NB4 (cell line): ENCODE results near the gene HSCB.

Experiments used
- CTCF ChIP-seq: IDR thresholded peaks from one replicate; pipeline ENCODE4 v1.5.1; 2012; ENCODE audit warnings: low read depth, low read length
- MYC ChIP-seq: IDR thresholded peaks from 2 replicates; pipeline ENCODE4 v1.6.1; 2011; ENCODE audit warnings: low read depth, low read length
- POLR2A ChIP-seq: IDR thresholded peaks from 2 replicates; pipeline ENCODE4 v1.6.1; 2011; ENCODE audit warnings: mild to moderate bottlenecking; ENCODE audit not compliant: insufficient read length; ENCODE audit errors: extremely low read depth
- TF ChIP-seq, protein P1 (sequence below): IDR thresholded peaks from 2 replicates; pipeline ENCODE4 v1.6.1; 2011; ENCODE audit warnings: low read depth, low read length

GRCh38 chr22:28730179-28730578 lies 11.7 kb upstream of the HSCB start:
- TF ChIP-seq POLR2A (no peak), CTCF (no peak), MYC (no peak)
- TF ChIP-seq, protein P1, sequence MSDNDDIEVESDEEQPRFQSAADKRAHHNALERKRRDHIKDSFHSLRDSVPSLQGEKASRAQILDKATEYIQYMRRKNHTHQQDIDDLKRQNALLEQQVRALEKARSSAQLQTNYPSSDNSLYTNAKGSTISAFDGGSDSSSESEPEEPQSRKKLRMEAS, result no peak
